ENCODE results near the gene STX10.

DNA sequence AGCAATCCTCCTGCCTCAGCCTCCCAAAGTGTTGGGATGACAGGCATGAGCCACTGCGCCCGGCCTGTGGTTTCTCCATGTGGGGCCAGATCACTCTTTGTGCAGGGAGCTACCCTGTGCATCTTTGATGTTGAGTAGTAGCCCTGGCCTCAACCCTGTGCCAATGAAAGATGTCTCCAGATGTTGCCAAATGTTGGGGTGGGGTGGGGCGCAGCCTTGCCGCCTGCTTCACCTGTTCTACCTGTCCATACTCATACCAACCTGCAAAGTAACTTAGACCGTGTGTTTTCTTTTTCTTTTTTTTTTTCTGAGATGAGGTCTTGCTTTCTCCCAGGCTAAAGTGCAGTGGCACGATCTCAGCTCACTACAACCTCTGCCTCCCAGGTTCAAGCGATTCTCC is 21.0 kb upstream of the STX10 start:
- TF ChIP-seq, protein P1, sequence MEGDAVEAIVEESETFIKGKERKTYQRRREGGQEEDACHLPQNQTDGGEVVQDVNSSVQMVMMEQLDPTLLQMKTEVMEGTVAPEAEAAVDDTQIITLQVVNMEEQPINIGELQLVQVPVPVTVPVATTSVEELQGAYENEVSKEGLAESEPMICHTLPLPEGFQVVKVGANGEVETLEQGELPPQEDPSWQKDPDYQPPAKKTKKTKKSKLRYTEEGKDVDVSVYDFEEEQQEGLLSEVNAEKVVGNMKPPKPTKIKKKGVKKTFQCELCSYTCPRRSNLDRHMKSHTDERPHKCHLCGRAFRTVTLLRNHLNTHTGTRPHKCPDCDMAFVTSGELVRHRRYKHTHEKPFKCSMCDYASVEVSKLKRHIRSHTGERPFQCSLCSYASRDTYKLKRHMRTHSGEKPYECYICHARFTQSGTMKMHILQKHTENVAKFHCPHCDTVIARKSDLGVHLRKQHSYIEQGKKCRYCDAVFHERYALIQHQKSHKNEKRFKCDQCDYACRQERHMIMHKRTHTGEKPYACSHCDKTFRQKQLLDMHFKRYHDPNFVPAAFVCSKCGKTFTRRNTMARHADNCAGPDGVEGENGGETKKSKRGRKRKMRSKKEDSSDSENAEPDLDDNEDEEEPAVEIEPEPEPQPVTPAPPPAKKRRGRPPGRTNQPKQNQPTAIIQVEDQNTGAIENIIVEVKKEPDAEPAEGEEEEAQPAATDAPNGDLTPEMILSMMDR (conservative IDR thresholded peaks at IDR 0.05; ENCODE audit: low read depth, low read length), result no peak
- TF ChIP-seq EZH2 (IDR thresholded peaks at IDR 0.05; ENCODE audit: borderline replicate concordance, low read depth, low read length, poor library complexity, severe bottlenecking), result no peak

Data from A673 (cell line).